ENCODE results near the gene LMX1A. TPM values are rescaled to one million over a fixed set of nuclear protein-coding genes. Genes with fewer than 3 reads are reported as not detected.

The LMX1A gene
- total and polyA plus RNA-seq, 2 of the 13 experiments (the other 11 are each of a cell fraction or from before 2014, with no cell fraction given): 0.07 TPM; not detected in 1

DNA sequence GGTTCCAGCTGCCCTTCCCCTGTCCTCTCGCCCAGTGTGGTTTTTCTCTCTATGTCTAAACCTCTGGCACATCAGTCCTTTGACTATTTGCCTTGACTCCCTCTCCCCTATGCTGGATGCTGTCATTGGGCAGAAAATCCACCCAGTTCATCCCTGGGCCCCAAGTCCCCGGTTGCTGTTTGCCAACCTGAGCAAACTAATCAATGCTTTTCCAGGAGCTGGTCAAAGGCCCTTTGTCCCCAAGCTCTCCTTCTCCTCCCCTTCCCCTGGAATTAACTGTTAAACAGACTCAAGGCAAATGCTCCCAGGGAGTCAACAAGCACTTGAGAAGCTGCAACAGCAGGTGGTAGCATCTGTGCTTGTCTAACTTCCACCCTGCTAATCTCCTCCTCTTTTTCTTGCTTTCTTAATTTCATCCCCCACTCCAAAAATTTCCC lies 102.7 kb downstream of the LMX1A start (continued):
- TF ChIP-seq, protein P1, sequence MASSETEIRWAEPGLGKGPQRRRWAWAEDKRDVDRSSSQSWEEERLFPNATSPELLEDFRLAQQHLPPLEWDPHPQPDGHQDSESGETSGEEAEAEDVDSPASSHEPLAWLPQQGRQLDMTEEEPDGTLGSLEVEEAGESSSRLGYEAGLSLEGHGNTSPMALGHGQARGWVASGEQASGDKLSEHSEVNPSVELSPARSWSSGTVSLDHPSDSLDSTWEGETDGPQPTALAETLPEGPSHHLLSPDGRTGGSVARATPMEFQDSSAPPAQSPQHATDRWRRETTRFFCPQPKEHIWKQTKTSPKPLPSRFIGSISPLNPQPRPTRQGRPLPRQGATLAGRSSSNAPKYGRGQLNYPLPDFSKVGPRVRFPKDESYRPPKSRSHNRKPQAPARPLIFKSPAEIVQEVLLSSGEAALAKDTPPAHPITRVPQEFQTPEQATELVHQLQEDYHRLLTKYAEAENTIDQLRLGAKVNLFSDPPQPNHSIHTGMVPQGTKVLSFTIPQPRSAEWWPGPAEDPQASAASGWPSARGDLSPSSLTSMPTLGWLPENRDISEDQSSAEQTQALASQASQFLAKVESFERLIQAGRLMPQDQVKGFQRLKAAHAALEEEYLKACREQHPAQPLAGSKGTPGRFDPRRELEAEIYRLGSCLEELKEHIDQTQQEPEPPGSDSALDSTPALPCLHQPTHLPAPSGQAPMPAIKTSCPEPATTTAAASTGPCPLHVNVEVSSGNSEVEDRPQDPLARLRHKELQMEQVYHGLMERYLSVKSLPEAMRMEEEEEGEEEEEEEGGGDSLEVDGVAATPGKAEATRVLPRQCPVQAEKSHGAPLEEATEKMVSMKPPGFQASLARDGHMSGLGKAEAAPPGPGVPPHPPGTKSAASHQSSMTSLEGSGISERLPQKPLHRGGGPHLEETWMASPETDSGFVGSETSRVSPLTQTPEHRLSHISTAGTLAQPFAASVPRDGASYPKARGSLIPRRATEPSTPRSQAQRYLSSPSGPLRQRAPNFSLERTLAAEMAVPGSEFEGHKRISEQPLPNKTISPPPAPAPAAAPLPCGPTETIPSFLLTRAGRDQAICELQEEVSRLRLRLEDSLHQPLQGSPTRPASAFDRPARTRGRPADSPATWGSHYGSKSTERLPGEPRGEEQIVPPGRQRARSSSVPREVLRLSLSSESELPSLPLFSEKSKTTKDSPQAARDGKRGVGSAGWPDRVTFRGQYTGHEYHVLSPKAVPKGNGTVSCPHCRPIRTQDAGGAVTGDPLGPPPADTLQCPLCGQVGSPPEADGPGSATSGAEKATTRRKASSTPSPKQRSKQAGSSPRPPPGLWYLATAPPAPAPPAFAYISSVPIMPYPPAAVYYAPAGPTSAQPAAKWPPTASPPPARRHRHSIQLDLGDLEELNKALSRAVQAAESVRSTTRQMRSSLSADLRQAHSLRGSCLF (CRISPR knock-in tag; IDR thresholded peaks at IDR 0.05; ENCODE audit: borderline replicate concordance): no peak
- TF ChIP-seq ZMYM4 (CRISPR knock-in tag; IDR thresholded peaks at IDR 0.05) (peak; percentile 82), SMYD3 (CRISPR knock-in tag; IDR thresholded peaks at IDR 0.05) (no peak), ZNF263 (CRISPR knock-in tag; IDR thresholded peaks at IDR 0.05) (0 out of 2 replicates have a peak, but pooled peaks have one; percentile 37), HOXD1 (CRISPR knock-in tag; IDR thresholded peaks at IDR 0.05) (no peak), KAT8 (CRISPR knock-in tag; IDR thresholded peaks at IDR 0.05) (no peak), ZNF564 (CRISPR knock-in tag; IDR thresholded peaks at IDR 0.05) (no peak), NBN (conservative IDR thresholded peaks at IDR 0.05) (no peak), FOXK2 (IDR thresholded peaks at IDR 0.05) (no peak), ZNF569 (CRISPR knock-in tag; IDR thresholded peaks at IDR 0.05; ENCODE audit: borderline replicate concordance) (no peak), ZBTB8A (CRISPR knock-in tag; IDR thresholded peaks at IDR 0.05; ENCODE audit: borderline replicate concordance, low read depth) (no peak), ISX (CRISPR knock-in tag; conservative IDR thresholded peaks at IDR 0.05) (no peak), KDM5B (CRISPR knock-in tag; IDR thresholded peaks at IDR 0.05; ENCODE audit: borderline replicate concordance) (0 out of 2 replicates have a peak, but pooled peaks have one; percentile 21), TOPORS (CRISPR knock-in tag; IDR thresholded peaks at IDR 0.05) (no peak), POLR2A (IDR thresholded peaks at IDR 0.05; ENCODE audit: insufficient read depth in 1 of 2, low read depth in 2 of 2, low read length in 2 of 2) (peak; percentile 37 to 49; a peak in 2 of 4 replicates), ZNF234 (CRISPR knock-in tag; conservative IDR thresholded peaks at IDR 0.05) (no peak), ZNF317 (CRISPR knock-in tag; IDR thresholded peaks at IDR 0.05) (no peak), MEIS1 (CRISPR knock-in tag; IDR thresholded peaks at IDR 0.05; ENCODE audit: borderline replicate concordance) (peak; percentile 46; the same call in 1 of the 2 replicates)
- TF ChIP-seq, protein P2, sequence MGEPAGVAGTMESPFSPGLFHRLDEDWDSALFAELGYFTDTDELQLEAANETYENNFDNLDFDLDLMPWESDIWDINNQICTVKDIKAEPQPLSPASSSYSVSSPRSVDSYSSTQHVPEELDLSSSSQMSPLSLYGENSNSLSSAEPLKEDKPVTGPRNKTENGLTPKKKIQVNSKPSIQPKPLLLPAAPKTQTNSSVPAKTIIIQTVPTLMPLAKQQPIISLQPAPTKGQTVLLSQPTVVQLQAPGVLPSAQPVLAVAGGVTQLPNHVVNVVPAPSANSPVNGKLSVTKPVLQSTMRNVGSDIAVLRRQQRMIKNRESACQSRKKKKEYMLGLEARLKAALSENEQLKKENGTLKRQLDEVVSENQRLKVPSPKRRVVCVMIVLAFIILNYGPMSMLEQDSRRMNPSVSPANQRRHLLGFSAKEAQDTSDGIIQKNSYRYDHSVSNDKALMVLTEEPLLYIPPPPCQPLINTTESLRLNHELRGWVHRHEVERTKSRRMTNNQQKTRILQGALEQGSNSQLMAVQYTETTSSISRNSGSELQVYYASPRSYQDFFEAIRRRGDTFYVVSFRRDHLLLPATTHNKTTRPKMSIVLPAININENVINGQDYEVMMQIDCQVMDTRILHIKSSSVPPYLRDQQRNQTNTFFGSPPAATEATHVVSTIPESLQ (CRISPR knock-in tag; conservative IDR thresholded peaks at IDR 0.05): no peak
- TF ChIP-seq, protein P3, sequence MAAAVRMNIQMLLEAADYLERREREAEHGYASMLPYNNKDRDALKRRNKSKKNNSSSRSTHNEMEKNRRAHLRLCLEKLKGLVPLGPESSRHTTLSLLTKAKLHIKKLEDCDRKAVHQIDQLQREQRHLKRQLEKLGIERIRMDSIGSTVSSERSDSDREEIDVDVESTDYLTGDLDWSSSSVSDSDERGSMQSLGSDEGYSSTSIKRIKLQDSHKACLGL (CRISPR knock-in tag; IDR thresholded peaks at IDR 0.05): no peak
- TF ChIP-seq, protein P4, sequence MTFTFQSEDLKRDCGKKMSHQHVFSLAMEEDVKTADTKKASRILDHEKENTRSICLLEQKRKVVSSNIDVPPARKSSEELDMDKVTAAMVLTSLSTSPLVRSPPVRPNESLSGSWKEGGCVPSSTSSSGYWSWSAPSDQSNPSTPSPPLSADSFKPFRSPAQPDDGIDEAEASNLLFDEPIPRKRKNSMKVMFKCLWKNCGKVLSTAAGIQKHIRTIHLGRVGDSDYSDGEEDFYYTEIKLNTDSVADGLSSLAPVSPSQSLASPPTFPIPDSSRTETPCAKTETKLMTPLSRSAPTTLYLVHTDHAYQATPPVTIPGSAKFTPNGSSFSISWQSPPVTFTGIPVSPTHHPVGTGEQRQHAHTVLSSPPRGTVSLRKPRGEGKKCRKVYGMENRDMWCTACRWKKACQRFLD (CRISPR knock-in tag; IDR thresholded peaks at IDR 0.05; ENCODE audit: borderline replicate concordance): no peak
- TF ChIP-seq, protein P5, sequence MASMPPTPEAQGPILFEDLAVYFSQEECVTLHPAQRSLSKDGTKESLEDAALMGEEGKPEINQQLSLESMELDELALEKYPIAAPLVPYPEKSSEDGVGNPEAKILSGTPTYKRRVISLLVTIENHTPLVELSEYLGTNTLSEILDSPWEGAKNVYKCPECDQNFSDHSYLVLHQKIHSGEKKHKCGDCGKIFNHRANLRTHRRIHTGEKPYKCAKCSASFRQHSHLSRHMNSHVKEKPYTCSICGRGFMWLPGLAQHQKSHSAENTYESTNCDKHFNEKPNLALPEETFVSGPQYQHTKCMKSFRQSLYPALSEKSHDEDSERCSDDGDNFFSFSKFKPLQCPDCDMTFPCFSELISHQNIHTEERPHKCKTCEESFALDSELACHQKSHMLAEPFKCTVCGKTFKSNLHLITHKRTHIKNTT (CRISPR knock-in tag; IDR thresholded peaks at IDR 0.05): no peak
